Duodenal mucosa (tissue), 2 donors: ENCODE data around the gene SNRK.

Experiments
- H3K27ac ChIP-seq: one replicate; pipeline ENCODE4 v1.7.0; 2013; ENCODE audit warnings: low read depth, low read length
- H3K27me3 ChIP-seq, 2 donors: one replicate each; pipeline ENCODE4 v1.7.0; 2013; ENCODE audit warnings: low read length in 2 of 2, control low read depth in 1 of 2; ENCODE audit not compliant: insufficient read depth in 2 of 2, control insufficient read depth in 1 of 2
- H3K36me3 ChIP-seq, 2 donors: one replicate each; pipeline ENCODE4 v1.7.0; 2013; ENCODE audit warnings: low read length in 2 of 2, control low read depth in 1 of 2; ENCODE audit not compliant: insufficient read depth in 2 of 2, control insufficient read depth in 1 of 2
- H3K4me1 ChIP-seq, 2 donors: one replicate each; pipeline ENCODE4 v1.7.0; 2013; ENCODE audit warnings: low read length in 2 of 2, control low read depth in 1 of 2; ENCODE audit not compliant: insufficient read depth in 2 of 2, control insufficient read depth in 1 of 2
- H3K4me3 ChIP-seq, 2 donors: one replicate each; pipeline ENCODE4 v1.7.0; 2013; ENCODE audit warnings: low read length in 2 of 2, low read depth in 1 of 2
- H3K9ac ChIP-seq, 2 donors: one replicate each; pipeline ENCODE4 v1.7.0; 2013; ENCODE audit warnings: low read length in 2 of 2, low read depth in 1 of 2
- H3K9me3 ChIP-seq, 2 donors: one replicate each; pipeline ENCODE4 v1.7.0; 2013; ENCODE audit warnings: low read length in 2 of 2, control low read depth in 1 of 2; ENCODE audit not compliant: control insufficient read depth in 1 of 2

Gene SNRK

GRCh38 chr3:43320288-43320687, 33.9 kb downstream of the SNRK start:
- Histone ChIP-seq H3K9me3 (no peaks in the 10 kb centered on the region), H3K27me3 (no peaks in the 10 kb centered on the region), H3K36me3 (peaks cover 0 to 9% of the 10 kb centered on the region in 2 donors), H3K4me3 (no peak overlapping the region), H3K4me1 (peaks cover 4 to 7% of the 10 kb centered on the region in 2 donors), H3K27ac (no peak overlapping the region), H3K9ac (no peak overlapping the region)

GRCh38 chr3:43323541-43323940, 37.2 kb downstream of the SNRK start:
- H3K4me1 ChIP-seq, result peaks cover 3 to 25% of the 10 kb centered on the region in 2 donors

GRCh38 chr3:43326891-43327581, 40.7 kb downstream of the SNRK start:
- H3K27ac ChIP-seq, result no peak overlapping the region
- H3K4me1 ChIP-seq, result peaks cover 0 to 25% of the 10 kb centered on the region in 2 donors
- H3K9ac ChIP-seq, result peak overlapping the region in 1 of 2 donors; percentile 6
- no peaks in the 10 kb centered on the region for H3K36me3 ChIP-seq
- H3K27me3 ChIP-seq, result no peaks in the 10 kb centered on the region
- H3K9me3 ChIP-seq, result no peaks in the 10 kb centered on the region
- H3K4me3 ChIP-seq, result no peak overlapping the region

More at GRCh38 chr3:43323541-43323940, 37.2 kb downstream of the SNRK start:
- Histone ChIP-seq H3K4me3 (no peak overlapping the region), H3K27me3 (no peaks in the 10 kb centered on the region), H3K9ac (no peak overlapping the region), H3K9me3 (no peaks in the 10 kb centered on the region), H3K27ac (no peak overlapping the region), H3K36me3 (peaks cover 0 to 2% of the 10 kb centered on the region in 2 donors)

GRCh38 chr3:43327582-43327979, 41.2 kb downstream of the SNRK start:
- Histone ChIP-seq H3K27ac (no peak overlapping the region), H3K9ac (peak overlapping the region in 1 of 2 donors; percentile 6), H3K4me3 (no peak overlapping the region), H3K9me3 (no peaks in the 10 kb centered on the region), H3K4me1 (peaks cover 0 to 25% of the 10 kb centered on the region in 2 donors), H3K36me3 (peaks cover 3% of the 10 kb centered on the region in 2 donors), H3K27me3 (no peaks in the 10 kb centered on the region)

GRCh38 chr3:43328653-43329052, 42.3 kb downstream of the SNRK start:
- Histone ChIP-seq H3K36me3 (peaks cover 7 to 11% of the 10 kb centered on the region in 2 donors), H3K27me3 (no peaks in the 10 kb centered on the region), H3K9ac (no peak overlapping the region), H3K4me1 (peaks cover 0 to 25% of the 10 kb centered on the region in 2 donors), H3K4me3 (no peak overlapping the region), H3K27ac (no peak overlapping the region), H3K9me3 (no peaks in the 10 kb centered on the region)

GRCh38 chr3:43330981-43331380, 44.6 kb downstream of the SNRK start:
- Histone ChIP-seq H3K27ac (no peak overlapping the region), H3K9ac (no peak overlapping the region), H3K4me3 (no peak overlapping the region), H3K27me3 (no peaks in the 10 kb centered on the region), H3K9me3 (peaks cover 6 to 9% of the 10 kb centered on the region in 2 donors), H3K4me1 (peaks cover 0 to 18% of the 10 kb centered on the region in 2 donors), H3K36me3 (peaks cover 11 to 31% of the 10 kb centered on the region in 2 donors)

- H3K9ac ChIP-seq, result no peak overlapping the region
- no peaks in the 10 kb centered on the region for H3K27me3 ChIP-seq
- H3K4me1 ChIP-seq, result peaks cover 0 to 14% of the 10 kb centered on the region in 2 donors
- H3K9me3 ChIP-seq, result peaks cover 10 to 13% of the 10 kb centered on the region in 2 donors
- H3K36me3 ChIP-seq, result peaks cover 11 to 35% of the 10 kb centered on the region in 2 donors
- H3K27ac ChIP-seq, result no peak overlapping the region
- no peak overlapping the region for H3K4me3 ChIP-seq
Observed at GRCh38 chr3:43331381-43331780, 45.0 kb downstream of the SNRK start.

- Histone ChIP-seq H3K9me3 (peaks cover 24 to 33% of the 10 kb centered on the region in 2 donors), H3K9ac (no peak overlapping the region), H3K36me3 (peaks cover 30 to 63% of the 10 kb centered on the region in 2 donors)
Observed at GRCh38 chr3:43334976-43335375, 48.6 kb downstream of the SNRK start.

GRCh38 chr3:43335799-43336198, 49.5 kb downstream of the SNRK start:
- Histone ChIP-seq H3K9ac (no peak overlapping the region), H3K27ac (no peak overlapping the region), H3K36me3 (peaks cover 38 to 71% of the 10 kb centered on the region in 2 donors), H3K27me3 (no peaks in the 10 kb centered on the region), H3K4me3 (no peak overlapping the region), H3K9me3 (peaks cover 24 to 33% of the 10 kb centered on the region in 2 donors), H3K4me1 (no peaks in the 10 kb centered on the region)

More at GRCh38 chr3:43334976-43335375, 48.6 kb downstream of the SNRK start:
- Histone ChIP-seq H3K27me3 (no peaks in the 10 kb centered on the region), H3K4me1 (no peaks in the 10 kb centered on the region), H3K4me3 (no peak overlapping the region), H3K27ac (no peak overlapping the region)

- no peak overlapping the region for H3K9ac ChIP-seq
- H3K27ac ChIP-seq, result no peak overlapping the region
- no peaks in the 10 kb centered on the region for H3K4me1 ChIP-seq
- peaks cover 44 to 81% of the 10 kb centered on the region in 2 donors for H3K36me3 ChIP-seq
- no peak overlapping the region for H3K4me3 ChIP-seq
- H3K27me3 ChIP-seq, result no peaks in the 10 kb centered on the region
- H3K9me3 ChIP-seq, result peaks cover 24 to 33% of the 10 kb centered on the region in 2 donors
Observed at GRCh38 chr3:43338295-43338694, 52.0 kb downstream of the SNRK start.
